ENCODE data around the gene LTBP1. TPM values are rescaled to one million over a fixed set of nuclear protein-coding genes. Genes with fewer than 3 reads are reported as not detected.

The LTBP1 gene
- total RNA-seq, 1 experiment from 2014 or later: 2.2 TPM

DNA sequence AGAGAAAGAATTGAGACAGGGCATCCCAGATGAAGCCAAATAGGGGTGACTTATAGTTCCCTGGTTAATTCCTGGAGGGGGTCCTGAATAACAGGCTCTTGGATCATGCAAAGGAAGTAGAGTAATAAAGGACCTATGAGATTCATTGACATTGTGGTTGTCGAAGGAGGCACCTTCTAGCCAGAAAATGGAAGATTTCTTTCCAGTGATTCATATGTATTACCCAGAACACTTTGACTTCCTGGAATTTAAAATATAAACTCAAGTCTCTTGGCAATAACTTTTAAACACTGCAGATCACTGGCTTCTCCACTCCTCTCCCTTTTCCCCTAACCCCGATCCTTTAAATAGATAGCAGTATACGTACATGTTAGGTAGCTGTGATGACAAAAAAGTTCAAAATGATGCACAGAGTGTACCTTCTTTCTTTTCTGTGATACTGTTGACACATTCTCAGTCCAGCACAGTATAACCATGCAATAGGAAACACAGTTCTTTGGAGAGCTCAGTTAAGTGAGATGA, 211.8 kb downstream of the LTBP1 start:
- H3K27me3 ChIP-seq (replicated peaks; ENCODE audit: insufficient read depth, low read depth, low read length, poor library complexity): no peaks in the 10 kb centered on the region
- no peak for TF ChIP-seq EZH2 (IDR thresholded peaks at IDR 0.05; ENCODE audit: borderline replicate concordance, low read depth, low read length, poor library complexity, severe bottlenecking)
- no peak for TF ChIP-seq CTCF (conservative IDR thresholded peaks at IDR 0.05; ENCODE audit: low read depth, low read length)
- intact Hi-C loops (cut with micrococcal nuclease; ENCODE audit: unreplicated experiment): no loop called here
- no TSS peak for BruUV-seq (replicated peaks)
- DNase-seq (ENCODE audit: low spot score): no peak
- no peaks in the 10 kb centered on the region for H3K9me3 ChIP-seq (ENCODE audit: low read depth, low read length, poor library complexity, severe bottlenecking)
- H3K4me3 ChIP-seq (ENCODE audit: low read depth, low read length, poor library complexity, severe bottlenecking): no peak overlapping the region
- H3K36me3 ChIP-seq (ENCODE audit: insufficient read depth, low read length, poor library complexity, severe bottlenecking): no peaks in the 10 kb centered on the region
- H3K27ac ChIP-seq (ENCODE audit: low read depth, low read length, poor library complexity, severe bottlenecking): no peak overlapping the region
- ChIA-PET POLR2A (ENCODE audit: low non-redundant PET) (no interaction called here), CTCF (no interaction called here)
- H3K4me1 ChIP-seq (ENCODE audit: insufficient read depth, low read length, poor library complexity, severe bottlenecking): no peaks in the 10 kb centered on the region

DNA sequence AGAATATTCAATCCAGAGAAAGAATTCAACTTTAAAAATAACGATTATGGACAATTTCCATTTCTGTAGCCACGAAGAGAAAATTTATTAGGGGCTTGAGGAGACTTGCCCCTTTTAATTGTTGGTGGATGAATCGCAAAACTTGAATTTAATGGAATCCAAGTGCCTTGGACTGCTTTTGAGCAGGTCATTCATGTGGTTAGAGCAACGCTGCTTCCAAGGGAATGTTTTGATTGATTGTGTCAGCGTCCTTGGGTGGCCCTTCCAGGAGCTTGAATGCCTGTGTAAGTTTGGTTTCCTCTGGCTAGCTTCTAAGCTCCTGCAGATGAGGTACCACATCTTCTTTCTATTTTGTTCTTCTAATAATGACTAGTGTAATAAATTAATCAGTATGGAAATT, 213.4 kb downstream of the LTBP1 start:
- ChIA-PET CTCF (no interaction called here), POLR2A (ENCODE audit: low non-redundant PET) (no interaction called here)
- intact Hi-C loops (cut with micrococcal nuclease; ENCODE audit: unreplicated experiment): no loop called here
- H3K27me3 ChIP-seq (replicated peaks; ENCODE audit: insufficient read depth, low read depth, low read length, poor library complexity): no peaks in the 10 kb centered on the region
- BruUV-seq (replicated peaks): no TSS peak
- TF ChIP-seq CTCF (conservative IDR thresholded peaks at IDR 0.05; ENCODE audit: low read depth, low read length) (no peak), EZH2 (IDR thresholded peaks at IDR 0.05; ENCODE audit: borderline replicate concordance, low read depth, low read length, poor library complexity, severe bottlenecking) (no peak)
- H3K36me3 ChIP-seq (ENCODE audit: insufficient read depth, low read length, poor library complexity, severe bottlenecking): no peaks in the 10 kb centered on the region
- no peaks in the 10 kb centered on the region for H3K4me1 ChIP-seq (ENCODE audit: insufficient read depth, low read length, poor library complexity, severe bottlenecking)
- H3K4me3 ChIP-seq (ENCODE audit: low read depth, low read length, poor library complexity, severe bottlenecking): no peak overlapping the region
- DNase-seq (ENCODE audit: low spot score): no peak
- no peaks in the 10 kb centered on the region for H3K9me3 ChIP-seq (ENCODE audit: low read depth, low read length, poor library complexity, severe bottlenecking)
- H3K27ac ChIP-seq (ENCODE audit: low read depth, low read length, poor library complexity, severe bottlenecking): no peak overlapping the region

DNA sequence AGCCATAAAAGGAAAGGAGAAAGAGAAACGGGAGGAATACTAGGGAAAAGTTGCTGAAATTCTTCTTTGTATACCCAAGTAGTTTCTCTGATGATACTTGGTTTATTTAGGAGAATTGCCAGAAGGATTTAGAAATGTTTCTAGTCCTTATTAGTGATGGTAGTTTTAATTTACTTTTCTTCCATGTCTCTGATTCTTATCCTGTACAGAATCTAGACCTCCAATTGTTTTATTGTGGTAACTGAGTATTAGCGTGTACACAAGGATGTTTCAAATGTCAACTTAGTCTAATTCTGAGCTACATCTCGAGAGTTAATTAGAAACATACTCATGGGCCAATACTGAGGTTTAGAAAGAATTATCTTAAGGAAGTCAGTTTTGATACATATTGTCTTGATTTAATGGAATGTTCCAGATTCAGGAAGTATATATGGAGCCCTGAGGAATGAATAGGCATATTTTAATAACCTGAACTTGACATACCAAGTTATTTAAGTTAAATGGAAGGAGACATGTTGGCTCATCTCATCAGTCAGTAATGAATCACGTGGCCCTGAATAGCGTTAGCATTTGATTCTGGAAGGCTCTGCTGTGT, 219.6 kb downstream of the LTBP1 start:
- TF ChIP-seq EZH2 (IDR thresholded peaks at IDR 0.05; ENCODE audit: borderline replicate concordance, low read depth, low read length, poor library complexity, severe bottlenecking) (no peak), CTCF (conservative IDR thresholded peaks at IDR 0.05; ENCODE audit: low read depth, low read length) (no peak)
- Histone ChIP-seq H3K27me3 (replicated peaks; ENCODE audit: insufficient read depth, low read depth, low read length, poor library complexity) (no peaks in the 10 kb centered on the region), H3K36me3 (ENCODE audit: insufficient read depth, low read length, poor library complexity, severe bottlenecking) (no peaks in the 10 kb centered on the region), H3K27ac (ENCODE audit: low read depth, low read length, poor library complexity, severe bottlenecking) (no peak overlapping the region), H3K4me1 (ENCODE audit: insufficient read depth, low read length, poor library complexity, severe bottlenecking) (no peaks in the 10 kb centered on the region), H3K4me3 (ENCODE audit: low read depth, low read length, poor library complexity, severe bottlenecking) (no peak overlapping the region), H3K9me3 (ENCODE audit: low read depth, low read length, poor library complexity, severe bottlenecking) (no peaks in the 10 kb centered on the region)
- CTCF ChIA-PET: no interaction called here
- no peak for DNase-seq (ENCODE audit: low spot score)
- intact Hi-C loops (cut with micrococcal nuclease; ENCODE audit: unreplicated experiment): no loop called here
- BruUV-seq (replicated peaks): no TSS peak
- POLR2A ChIA-PET (ENCODE audit: low non-redundant PET): no interaction called here
